Caco-2 (cell line): ENCODE results near the gene ERP29. TPM values are rescaled to one million over a fixed set of nuclear protein-coding genes. Genes with fewer than 3 reads are reported as not detected.
"Not testable (repeated sequence)": the region's sequence is repeated elsewhere in the genome, so short reads cannot be mapped to it uniquely, and the experiment has no call there.

ENCODE experiments used
- BruUV-seq: library from RNA; stranded (reverse); fragments of 400-500 nt; replicated peaks from 2 replicates; lab custom pipeline; 2021; lab: Mats Ljungman, UMichigan
- CTCF ChIA-PET: fragments of 300-600 bp; sonication (Branson Sonifier 250); formaldehyde crosslinking; loops from one replicate; lab custom pipeline; 2022; ENCODE audit warnings: antibody characterized with exemption; lab: Charles Lee
- POLR2A ChIA-PET: fragments of 300-600 bp; sonication (Branson Sonifier 250); formaldehyde crosslinking; loops from one replicate; lab custom pipeline; 2022; ENCODE audit warnings: antibody characterized with exemption; lab: Charles Lee
- DNase-seq, 2 experiments: peaks; one replicate each; pipeline versions ENCODE4 v3.0.0 to v3.0.0-alpha.2; 2020 to 2022
- H3K27me3 ChIP-seq: replicated peaks from 2 replicates; pipeline ENCODE4 v1.6.0; 2011; ENCODE audit warnings: low read length; ENCODE audit not compliant: control insufficient read depth, insufficient read depth
- H3K36me3 ChIP-seq: 2 replicates; pipeline ENCODE4 v1.5.1; 2011; ENCODE audit warnings: low read length; ENCODE audit not compliant: control insufficient read depth, insufficient read depth
- H3K4me1 ChIP-seq: fragments of 250-450 bp; sonication (Bioruptor Pico); 2 replicates; pipeline ENCODE4 v1.5.1; 2020; ENCODE audit warnings: mild to moderate bottlenecking
- H3K4me3 ChIP-seq: 2 replicates; pipeline ENCODE4 v1.5.1; 2011; ENCODE audit warnings: low read depth, mild to moderate bottlenecking, control low read depth, low read length
- H3K9me3 ChIP-seq: fragments of 250-450 bp; sonication (Bioruptor Pico); 2 replicates; pipeline ENCODE4 v1.5.1; 2020; ENCODE audit warnings: mild to moderate bottlenecking, moderate library complexity
- H3K27ac Mint-ChIP-seq: one replicate; pipeline ENCODE4 v1.8.0; 2022; ENCODE audit warnings: mixed read lengths; ENCODE audit not compliant: unreplicated experiment
- H3K27me3 Mint-ChIP-seq: one replicate; pipeline ENCODE4 v1.8.0; 2022; ENCODE audit warnings: mixed read lengths; ENCODE audit not compliant: insufficient read depth, unreplicated experiment
- H3K36me3 Mint-ChIP-seq: one replicate; pipeline ENCODE4 v1.8.0; 2022; ENCODE audit warnings: mild to moderate bottlenecking, mixed read lengths; ENCODE audit not compliant: insufficient read depth, unreplicated experiment
- H3K4me1 Mint-ChIP-seq: one replicate; pipeline ENCODE4 v1.8.0; 2022; ENCODE audit warnings: low read depth, mixed read lengths; ENCODE audit not compliant: unreplicated experiment
- H3K4me3 Mint-ChIP-seq: one replicate; pipeline ENCODE4 v1.8.0; 2022; ENCODE audit warnings: mild to moderate bottlenecking, moderate library complexity, mixed read lengths; ENCODE audit not compliant: unreplicated experiment
- H3K9me3 Mint-ChIP-seq: one replicate; pipeline ENCODE4 v1.8.0; 2022; ENCODE audit warnings: mixed read lengths; ENCODE audit not compliant: unreplicated experiment
- CTCF ChIP-seq, 2 experiments: fragments of 200-600 bp in 1 of 2; IDR thresholded peaks; 1 replicate in 1 of 2; 2 replicates in 1 of 2; pipeline versions ENCODE4 v1.5.1 to v1.8.0; 2011 to 2022; ENCODE audit warnings: antibody characterized with exemption in 1 of 2, control low read depth in 1 of 2, inconsistent platforms in 1 of 2, low read depth in 1 of 2, low read length in 1 of 2, mild to moderate bottlenecking in 1 of 2, moderate library complexity in 1 of 2; ENCODE audit not compliant: insufficient read depth in 1 of 2, severe bottlenecking in 1 of 2, unreplicated experiment in 1 of 2
- intact Hi-C: fragments of 100-400 bp; cut with micrococcal nuclease; formaldehyde crosslinking; loops from one replicate; pipeline ENCODE4 v1.10.0; 2022; ENCODE audit not compliant: unreplicated experiment
- total RNA-seq: library from RNA; stranded (reverse); gene quantifications from 2 replicates; pipeline ENCODE4 v1.2.3, GENCODE V29; 2022

Gene ERP29
- total RNA-seq, 1 experiment from 2014 or later, result 231 TPM

- Histone ChIP-seq H3K4me1 (peaks cover 5% of the 10 kb centered on the region; the same call in 1 of the 2 replicates), H3K4me3 (no peak overlapping the region), H3K36me3 (no peaks in the 10 kb centered on the region), H3K27me3 (no peaks in the 10 kb centered on the region), H3K9me3 (no peaks in the 10 kb centered on the region)
- H3K27me3 Mint-ChIP-seq, result no peaks in the 10 kb centered on the region
- H3K27ac Mint-ChIP-seq, result no peak overlapping the region
- intact Hi-C loops, result no loop called here
- no peak for TF ChIP-seq CTCF (IDR thresholded peaks at IDR 0.05; ENCODE audit: insufficient read depth in 1 of 2, low read depth in 1 of 2, low read length in 1 of 2, severe bottlenecking in 1 of 2, unreplicated experiment in 1 of 2)
- peaks cover 7% of the 10 kb centered on the region for H3K4me1 Mint-ChIP-seq
- CTCF ChIA-PET, result no interaction called here
- POLR2A ChIA-PET, result no interaction called here
- H3K36me3 Mint-ChIP-seq, result no peaks in the 10 kb centered on the region
- DNase-seq, result no peak
- no peaks in the 10 kb centered on the region for H3K9me3 Mint-ChIP-seq
- H3K4me3 Mint-ChIP-seq, result no peak overlapping the region
- BruUV-seq, result no TSS peak
These were observed 17.3 kb upstream of the ERP29 start for GRCh38 chr12:111995782-111996480.

- intact Hi-C loops, result no loop called here
- Histone ChIP-seq H3K9me3 (no peaks in the 10 kb centered on the region), H3K27me3 (no peaks in the 10 kb centered on the region), H3K4me3 (no peak overlapping the region), H3K36me3 (no peaks in the 10 kb centered on the region), H3K4me1 (peaks cover 5% of the 10 kb centered on the region; the same call in 1 of the 2 replicates)
- Mint-ChIP-seq H3K27ac (no peak overlapping the region), H3K4me1 (peaks cover 7% of the 10 kb centered on the region), H3K4me3 (no peak overlapping the region), H3K36me3 (no peaks in the 10 kb centered on the region), H3K9me3 (no peaks in the 10 kb centered on the region), H3K27me3 (no peaks in the 10 kb centered on the region)
- DNase-seq, result no peak
- POLR2A ChIA-PET, result no interaction called here
- no peak for TF ChIP-seq CTCF (IDR thresholded peaks at IDR 0.05; ENCODE audit: insufficient read depth in 1 of 2, low read depth in 1 of 2, low read length in 1 of 2, severe bottlenecking in 1 of 2, unreplicated experiment in 1 of 2)
- BruUV-seq, result no TSS peak
- CTCF ChIA-PET, result no interaction called here
These were observed 15.9 kb upstream of the ERP29 start for GRCh38 chr12:111997300-111997699.

- CTCF ChIA-PET, result no interaction called here
- POLR2A ChIA-PET, result interaction anchor here (0.6 kb wide), 1 partner anchor 10 kb away, joined by 3 read pairs; no protein-coding TSS in a partner anchor
- no TSS peak for BruUV-seq
These were observed 15.2 kb upstream of the ERP29 start for GRCh38 chr12:111998015-111998414.

GRCh38 chr12:111999129-111999528 lies 14.1 kb upstream of the ERP29 start:
- CTCF ChIA-PET, DNase-seq, BruUV-seq, H3K27me3 Mint-ChIP-seq, H3K4me1 Mint-ChIP-seq, POLR2A ChIA-PET, H3K9me3 ChIP-seq, intact Hi-C loops, H3K9me3 Mint-ChIP-seq, H3K36me3 ChIP-seq, H3K27ac Mint-ChIP-seq, H3K27me3 ChIP-seq, H3K36me3 Mint-ChIP-seq, H3K4me3 ChIP-seq, H3K4me1 ChIP-seq, H3K4me3 Mint-ChIP-seq: not testable (repeated sequence)

More at GRCh38 chr12:111998015-111998414, 15.2 kb upstream of the ERP29 start:
- H3K4me1 Mint-ChIP-seq, result peaks cover 7% of the 10 kb centered on the region
- no peaks in the 10 kb centered on the region for H3K9me3 Mint-ChIP-seq
- no peaks in the 10 kb centered on the region for H3K27me3 Mint-ChIP-seq
- no peak overlapping the region for H3K4me3 Mint-ChIP-seq
- Histone ChIP-seq H3K36me3 (no peaks in the 10 kb centered on the region), H3K4me1 (peaks cover 5% of the 10 kb centered on the region; the same call in 1 of the 2 replicates), H3K4me3 (no peak overlapping the region), H3K9me3 (no peaks in the 10 kb centered on the region), H3K27me3 (no peaks in the 10 kb centered on the region)
- no peak for DNase-seq
- no peak for TF ChIP-seq CTCF (IDR thresholded peaks at IDR 0.05; ENCODE audit: insufficient read depth in 1 of 2, low read depth in 1 of 2, low read length in 1 of 2, severe bottlenecking in 1 of 2, unreplicated experiment in 1 of 2)
- H3K36me3 Mint-ChIP-seq, result no peaks in the 10 kb centered on the region
- intact Hi-C loops, result no loop called here
- no peak overlapping the region for H3K27ac Mint-ChIP-seq
